HG03565 (cell line): ENCODE data around the gene ABCA4.

Source experiments
- ATAC-seq: cut with Tn5 transposase; IDR thresholded peaks from one replicate; pipeline ENCODE4 v1.9.1; 2021; ENCODE audit warnings: mild to moderate bottlenecking, moderate library complexity; ENCODE audit not compliant: unreplicated experiment

ABCA4 gene

GRCh38 chr1:94056996-94057395 is 64.0 kb downstream of the ABCA4 start:
- ATAC-seq = no peak

GRCh38 chr1:94056171-94056570 is 64.8 kb downstream of the ABCA4 start:
- no peak for ATAC-seq

GRCh38 chr1:94055459-94056122 is 65.4 kb downstream of the ABCA4 start:
- ATAC-seq = no peak

GRCh38 chr1:94050675-94051074 is 70.3 kb downstream of the ABCA4 start:
- no peak for ATAC-seq

- ATAC-seq = no peak
These were observed 70.7 kb downstream of the ABCA4 start for GRCh38 chr1:94050254-94050653.

GRCh38 chr1:94049791-94050190 is 71.2 kb downstream of the ABCA4 start:
- ATAC-seq = no peak

GRCh38 chr1:94048413-94049164 is 72.4 kb downstream of the ABCA4 start:
- no peak for ATAC-seq

GRCh38 chr1:94047949-94048348 is 73.0 kb downstream of the ABCA4 start:
- ATAC-seq = no peak

GRCh38 chr1:94045465-94046056 is 75.4 kb downstream of the ABCA4 start:
- ATAC-seq = no peak

- ATAC-seq = no peak
These were observed 76.1 kb downstream of the ABCA4 start for GRCh38 chr1:94044891-94045290.

GRCh38 chr1:94044290-94044790 is 76.6 kb downstream of the ABCA4 start:
- no peak for ATAC-seq

GRCh38 chr1:94043738-94044289 is 77.1 kb downstream of the ABCA4 start:
- ATAC-seq = no peak

- ATAC-seq = no peak
These were observed 78.6 kb downstream of the ABCA4 start for GRCh38 chr1:94042388-94042787.

- no peak for ATAC-seq
These were observed 80.9 kb downstream of the ABCA4 start for GRCh38 chr1:94039871-94040569.

- no peak for ATAC-seq
These were observed 81.5 kb downstream of the ABCA4 start for GRCh38 chr1:94039514-94039870.

GRCh38 chr1:94038511-94038910 is 82.4 kb downstream of the ABCA4 start:
- no peak for ATAC-seq

GRCh38 chr1:94037392-94038229 is 83.3 kb downstream of the ABCA4 start:
- ATAC-seq = peak; percentile 58

GRCh38 chr1:94036730-94037129 is 84.2 kb downstream of the ABCA4 start:
- ATAC-seq = no peak

GRCh38 chr1:94033849-94034248 is 87.1 kb downstream of the ABCA4 start:
- ATAC-seq = no peak

GRCh38 chr1:94032637-94033036 is 88.3 kb downstream of the ABCA4 start:
- ATAC-seq = no peak
